ENCODE measurements around the gene ATP6V1G1. TPM values are rescaled to one million over a fixed set of nuclear protein-coding genes. Genes with fewer than 3 reads are reported as not detected.

ATP6V1G1 gene
- total RNA-seq, 1 donor from 2014 or later = 279 TPM

- Histone ChIP-seq H3K36me3 (ENCODE audit: control insufficient read depth, insufficient read depth, low read length) (no peaks in the 10 kb centered on the region), H3K4me3 (ENCODE audit: low read depth, low read length) (no peak overlapping the region), H3K27me3 (ENCODE audit: control insufficient read depth, insufficient read depth, low read length) (no peaks in the 10 kb centered on the region)
- FAIRE-seq (no peak), DNase-seq (ENCODE audit: low read depth) (no peak)
- TF ChIP-seq CTCF (IDR thresholded peaks at IDR 0.05; ENCODE audit: insufficient read depth, low read length, severe bottlenecking) = no peak
Observed at GRCh38 chr9:114604989-114605388, 17.4 kb downstream of the ATP6V1G1 start.

DNA sequence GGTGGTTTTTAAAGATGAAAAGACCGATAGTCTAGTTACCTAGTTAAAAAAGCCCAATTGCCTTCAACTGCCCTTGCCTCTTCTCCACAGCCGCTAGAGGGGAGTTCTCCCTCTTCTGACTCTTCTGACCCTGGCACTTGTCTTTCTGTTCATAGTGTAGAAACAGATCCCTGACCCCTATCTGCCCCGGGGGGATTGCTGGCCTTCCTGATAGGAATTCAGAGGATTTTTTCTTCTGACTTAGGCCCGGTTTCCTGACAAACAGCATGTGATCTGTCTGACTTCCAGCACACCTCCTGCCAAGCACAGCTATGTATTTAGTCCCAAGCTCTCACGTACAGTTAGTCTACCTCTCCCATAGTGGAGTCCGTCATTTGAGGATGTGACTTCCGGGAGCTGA, 18.5 kb downstream of the ATP6V1G1 start:
- FAIRE-seq = no peak
- Histone ChIP-seq H3K4me3 (ENCODE audit: low read depth, low read length) (no peak overlapping the region), H3K27me3 (ENCODE audit: control insufficient read depth, insufficient read depth, low read length) (no peaks in the 10 kb centered on the region), H3K36me3 (ENCODE audit: control insufficient read depth, insufficient read depth, low read length) (no peaks in the 10 kb centered on the region)
- TF ChIP-seq CTCF (IDR thresholded peaks at IDR 0.05; ENCODE audit: insufficient read depth, low read length, severe bottlenecking) = no peak
- DNase-seq (ENCODE audit: low read depth) = no peak

DNA sequence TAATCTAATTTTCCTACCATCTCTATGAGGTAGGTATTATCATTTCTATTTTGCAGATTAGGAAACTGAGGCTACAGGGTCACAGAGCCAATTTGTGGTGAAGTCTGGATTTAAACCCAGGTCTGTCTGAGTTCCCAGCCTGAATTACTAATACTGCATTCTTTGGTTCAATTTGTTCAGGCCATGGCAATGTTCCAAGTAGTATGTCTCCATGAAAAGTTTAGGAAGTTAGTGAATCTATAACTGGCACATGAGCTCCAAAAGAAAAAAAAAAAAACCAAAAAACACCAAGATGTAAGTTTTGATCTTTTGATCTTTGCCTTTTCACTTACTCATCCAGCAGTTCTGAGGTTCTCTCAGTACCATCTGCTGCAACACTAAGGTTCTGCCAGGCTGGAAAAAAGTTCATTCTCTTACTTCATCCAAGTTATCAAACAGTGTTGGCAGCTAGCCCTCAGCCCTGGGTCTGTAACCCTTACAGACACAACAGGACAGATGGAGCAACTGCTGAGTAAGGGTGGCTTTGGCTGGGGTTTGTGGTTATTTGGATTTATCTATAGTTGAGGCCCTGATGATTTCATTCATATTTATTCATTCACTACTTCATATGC, 19.1 kb downstream of the ATP6V1G1 start:
- no peak for TF ChIP-seq CTCF (IDR thresholded peaks at IDR 0.05; ENCODE audit: insufficient read depth, low read length, severe bottlenecking)
- no peak for FAIRE-seq
- no peak for DNase-seq (ENCODE audit: low read depth)
- H3K36me3 ChIP-seq (ENCODE audit: control insufficient read depth, insufficient read depth, low read length) = no peaks in the 10 kb centered on the region
- no peak overlapping the region for H3K4me3 ChIP-seq (ENCODE audit: low read depth, low read length)
- H3K27me3 ChIP-seq (ENCODE audit: control insufficient read depth, insufficient read depth, low read length) = no peaks in the 10 kb centered on the region

- FAIRE-seq (no peak), DNase-seq (ENCODE audit: low read depth) (no peak)
- Histone ChIP-seq H3K36me3 (ENCODE audit: control insufficient read depth, insufficient read depth, low read length) (no peaks in the 10 kb centered on the region), H3K4me3 (ENCODE audit: low read depth, low read length) (no peak overlapping the region), H3K27me3 (ENCODE audit: control insufficient read depth, insufficient read depth, low read length) (no peaks in the 10 kb centered on the region)
- no peak for TF ChIP-seq CTCF (IDR thresholded peaks at IDR 0.05; ENCODE audit: insufficient read depth, low read length, severe bottlenecking)
Observed at GRCh38 chr9:114607671-114608524, 20.3 kb downstream of the ATP6V1G1 start.

- TF ChIP-seq CTCF (IDR thresholded peaks at IDR 0.05; ENCODE audit: insufficient read depth, low read length, severe bottlenecking) = no peak
- DNase-seq (ENCODE audit: low read depth) = no peak
- H3K27me3 ChIP-seq (ENCODE audit: control insufficient read depth, insufficient read depth, low read length) = no peaks in the 10 kb centered on the region
- H3K4me3 ChIP-seq (ENCODE audit: low read depth, low read length) = no peak overlapping the region
- no peak for FAIRE-seq
- H3K36me3 ChIP-seq (ENCODE audit: control insufficient read depth, insufficient read depth, low read length) = no peaks in the 10 kb centered on the region
Observed at GRCh38 chr9:114608525-114608796, 20.9 kb downstream of the ATP6V1G1 start.

All from bronchial epithelial cell (primary cell).